ENCODE measurements around the gene CDH23. TPM values are rescaled to one million over a fixed set of nuclear protein-coding genes. Genes with fewer than 3 reads are reported as not detected.

CDH23 gene
- total RNA-seq, 1 experiment from 2014 or later: 2.9 TPM

- no peaks in the 10 kb centered on the region for H3K9me3 Mint-ChIP-seq
- peaks cover 6% of the 10 kb centered on the region; the same call in 1 of the 2 replicates for H3K27me3 Mint-ChIP-seq (ENCODE audit: low read depth)
- H3K4me3 Mint-ChIP-seq: no peak overlapping the region
- no peak overlapping the region for H3K27ac Mint-ChIP-seq
- peaks cover 6% of the 10 kb centered on the region for H3K4me1 Mint-ChIP-seq
- no peak for ATAC-seq
- TF ChIP-seq ZNF263 (CRISPR knock-in tag; IDR thresholded peaks at IDR 0.05; ENCODE audit: low read depth): no peak
- TF ChIP-seq NFYB (CRISPR knock-in tag; conservative IDR thresholded peaks at IDR 0.05; ENCODE audit: low read depth): no peak
- no peak for DNase-seq (ENCODE audit: low spot score)
- H3K36me3 Mint-ChIP-seq: no peaks in the 10 kb centered on the region
- ChIA-PET CTCF (interaction anchor here (0.9 to 1.4 kb wide), 6 partner anchors 29 to 282 kb away, joined by 3 to 5 read pairs (median 4); partner anchors contain the start of gene CDH23), POLR2A (no interaction called here)
Observed at GRCh38 chr10:71426058-71426605, 29.4 kb downstream of the CDH23 start.

GRCh38 chr10:71427246-71427645, 30.5 kb downstream of the CDH23 start:
- CTCF ChIA-PET: interaction anchor here (0.7 to 1.3 kb wide), 4 partner anchors 12 to 281 kb away, joined by 3 to 5 read pairs (median 4); no protein-coding TSS in a partner anchor
- Mint-ChIP-seq H3K9me3 (no peaks in the 10 kb centered on the region), H3K4me3 (no peak overlapping the region), H3K4me1 (peaks cover 9% of the 10 kb centered on the region), H3K27me3 (ENCODE audit: low read depth) (peaks cover 6% of the 10 kb centered on the region; the same call in 1 of the 2 replicates), H3K36me3 (no peaks in the 10 kb centered on the region), H3K27ac (no peak overlapping the region)
- ATAC-seq (no peak), DNase-seq (ENCODE audit: low spot score) (no peak)
- POLR2A ChIA-PET: no interaction called here
- no peak for TF ChIP-seq ZBTB43 (CRISPR knock-in tag; IDR thresholded peaks at IDR 0.05)
- no peak for TF ChIP-seq AR (CRISPR knock-in tag; IDR thresholded peaks at IDR 0.05)
- TF ChIP-seq NFYB (CRISPR knock-in tag; conservative IDR thresholded peaks at IDR 0.05; ENCODE audit: low read depth): no peak
- no peak for TF ChIP-seq CREM (CRISPR knock-in tag; IDR thresholded peaks at IDR 0.05)
- no peak for TF ChIP-seq ZNF232 (CRISPR knock-in tag; IDR thresholded peaks at IDR 0.05)
- TF ChIP-seq OVOL2 (CRISPR knock-in tag; IDR thresholded peaks at IDR 0.05; ENCODE audit: borderline replicate concordance): no peak
- TF ChIP-seq ZNF138 (CRISPR knock-in tag; conservative IDR thresholded peaks at IDR 0.05): no peak
- TF ChIP-seq USF1 (CRISPR knock-in tag; IDR thresholded peaks at IDR 0.05): no peak
- no peak for TF ChIP-seq FOXJ3 (CRISPR knock-in tag; IDR thresholded peaks at IDR 0.05; ENCODE audit: borderline replicate concordance)
- TF ChIP-seq FOXP1 (CRISPR knock-in tag; IDR thresholded peaks at IDR 0.05; ENCODE audit: borderline replicate concordance): no peak
- TF ChIP-seq SMAD4 (CRISPR knock-in tag; IDR thresholded peaks at IDR 0.05): no peak
- TF ChIP-seq IRF1 (CRISPR knock-in tag; IDR thresholded peaks at IDR 0.05): no peak
- TF ChIP-seq ESRRA (CRISPR knock-in tag; IDR thresholded peaks at IDR 0.05; ENCODE audit: borderline replicate concordance): no peak
- TF ChIP-seq JUN (CRISPR knock-in tag; IDR thresholded peaks at IDR 0.05): no peak

GRCh38 chr10:71429304-71429703, 32.6 kb downstream of the CDH23 start:
- no peak for ATAC-seq
- Mint-ChIP-seq H3K4me3 (no peak overlapping the region), H3K4me1 (peaks cover 10% of the 10 kb centered on the region), H3K9me3 (no peaks in the 10 kb centered on the region), H3K27ac (no peak overlapping the region), H3K36me3 (no peaks in the 10 kb centered on the region), H3K27me3 (ENCODE audit: low read depth) (peaks cover 3% of the 10 kb centered on the region; the same call in 1 of the 2 replicates)
- ChIA-PET POLR2A (no interaction called here), CTCF (interaction anchor here (0.8 to 3.0 kb wide), 31 partner anchors 8 to 526 kb away, joined by 3 to 31 read pairs (median 7); partner anchors contain the start of genes CDH23 and SLC29A3)
- DNase-seq (ENCODE audit: low spot score): no peak
- no peak for TF ChIP-seq PREB (CRISPR knock-in tag; IDR thresholded peaks at IDR 0.05; ENCODE audit: borderline replicate concordance)
- no peak for TF ChIP-seq MXD4 (CRISPR knock-in tag; IDR thresholded peaks at IDR 0.05; ENCODE audit: borderline replicate concordance)
- TF ChIP-seq ZNF396 (CRISPR knock-in tag; IDR thresholded peaks at IDR 0.05; ENCODE audit: borderline replicate concordance): no peak
- TF ChIP-seq EMX1 (CRISPR knock-in tag; IDR thresholded peaks at IDR 0.05): no peak
- TF ChIP-seq ZNF232 (CRISPR knock-in tag; IDR thresholded peaks at IDR 0.05): no peak
- no peak for TF ChIP-seq TEAD4 (CRISPR knock-in tag; IDR thresholded peaks at IDR 0.05)
- no peak for TF ChIP-seq ZMAT4 (CRISPR knock-in tag; IDR thresholded peaks at IDR 0.05)
- TF ChIP-seq TP53 (CRISPR knock-in tag; IDR thresholded peaks at IDR 0.05): no peak

Data from WTC11 (cell line).